ENCODE data around the gene C5. TPM values are rescaled to one million over a fixed set of nuclear protein-coding genes. Genes with fewer than 3 reads are reported as not detected.

The C5 gene
- total RNA-seq, 1 donor from 2014 or later = 5.5 TPM

GRCh38 chr9:120937127-120937526 lies 112.9 kb downstream of the C5 start:
- no peak for DNase-seq (ENCODE audit: low spot score)
- Mint-ChIP-seq H3K4me1 (peaks cover 18% of the 10 kb centered on the region), H3K9me3 (no peaks in the 10 kb centered on the region), H3K27ac (no peak overlapping the region), H3K36me3 (no peaks in the 10 kb centered on the region), H3K27me3 (ENCODE audit: insufficient read depth, low read depth) (peaks cover 3% of the 10 kb centered on the region), H3K4me3 (no peak overlapping the region)
- H3F3A ChIP-seq (ENCODE audit: low read depth) = peaks cover 3% of the 10 kb centered on the region
- no peaks in the 10 kb centered on the region for H3K9me3 ChIP-seq (ENCODE audit: low read depth)
- H3K4me1 ChIP-seq = peaks cover 21% of the 10 kb centered on the region
- no peak overlapping the region for H2AFZ ChIP-seq (replicated peaks)
- H4K20me1 ChIP-seq (ENCODE audit: low read depth) = no peaks in the 10 kb centered on the region
- no peaks in the 10 kb centered on the region for H3K79me2 ChIP-seq (ENCODE audit: low read depth)
- no peaks in the 10 kb centered on the region for H3K36me3 ChIP-seq
- H3K27me3 ChIP-seq = no peaks in the 10 kb centered on the region
- H3K27ac ChIP-seq = no peak overlapping the region
- TF ChIP-seq CTCF (IDR thresholded peaks at IDR 0.05) (no peak), EZH2phosphoT487 (IDR thresholded peaks at IDR 0.05) (no peak), EZH2 (IDR thresholded peaks at IDR 0.05) (no peak)
- no peak overlapping the region for H3K9ac ChIP-seq
- H3K4me2 ChIP-seq = no peak overlapping the region
- H3K4me3 ChIP-seq = no peak overlapping the region

GRCh38 chr9:120936764-120937122 lies 113.3 kb downstream of the C5 start:
- H3K27ac ChIP-seq = no peak overlapping the region
- peaks cover 19% of the 10 kb centered on the region for H3K4me1 ChIP-seq
- no peak overlapping the region for H3K4me3 Mint-ChIP-seq
- no peaks in the 10 kb centered on the region for H3K27me3 ChIP-seq
- H2AFZ ChIP-seq (replicated peaks) = no peak overlapping the region
- peaks cover 3% of the 10 kb centered on the region for H3K27me3 Mint-ChIP-seq (ENCODE audit: insufficient read depth, low read depth)
- H3K9ac ChIP-seq = no peak overlapping the region
- H3K79me2 ChIP-seq (ENCODE audit: low read depth) = no peaks in the 10 kb centered on the region
- H3K4me2 ChIP-seq = no peak overlapping the region
- no peak overlapping the region for H3K4me3 ChIP-seq
- H3K36me3 ChIP-seq = no peaks in the 10 kb centered on the region
- DNase-seq (ENCODE audit: low spot score) = no peak
- H4K20me1 ChIP-seq (ENCODE audit: low read depth) = no peaks in the 10 kb centered on the region
- no peaks in the 10 kb centered on the region for H3K9me3 Mint-ChIP-seq
- H3F3A ChIP-seq (ENCODE audit: low read depth) = peaks cover 3% of the 10 kb centered on the region
- no peak for TF ChIP-seq CTCF (IDR thresholded peaks at IDR 0.05)
- no peak for TF ChIP-seq EZH2phosphoT487 (IDR thresholded peaks at IDR 0.05)
- TF ChIP-seq EZH2 (IDR thresholded peaks at IDR 0.05) = no peak
- no peaks in the 10 kb centered on the region for H3K9me3 ChIP-seq (ENCODE audit: low read depth)
- H3K27ac Mint-ChIP-seq = no peak overlapping the region
- H3K4me1 Mint-ChIP-seq = peaks cover 19% of the 10 kb centered on the region
- no peaks in the 10 kb centered on the region for H3K36me3 Mint-ChIP-seq

DNA sequence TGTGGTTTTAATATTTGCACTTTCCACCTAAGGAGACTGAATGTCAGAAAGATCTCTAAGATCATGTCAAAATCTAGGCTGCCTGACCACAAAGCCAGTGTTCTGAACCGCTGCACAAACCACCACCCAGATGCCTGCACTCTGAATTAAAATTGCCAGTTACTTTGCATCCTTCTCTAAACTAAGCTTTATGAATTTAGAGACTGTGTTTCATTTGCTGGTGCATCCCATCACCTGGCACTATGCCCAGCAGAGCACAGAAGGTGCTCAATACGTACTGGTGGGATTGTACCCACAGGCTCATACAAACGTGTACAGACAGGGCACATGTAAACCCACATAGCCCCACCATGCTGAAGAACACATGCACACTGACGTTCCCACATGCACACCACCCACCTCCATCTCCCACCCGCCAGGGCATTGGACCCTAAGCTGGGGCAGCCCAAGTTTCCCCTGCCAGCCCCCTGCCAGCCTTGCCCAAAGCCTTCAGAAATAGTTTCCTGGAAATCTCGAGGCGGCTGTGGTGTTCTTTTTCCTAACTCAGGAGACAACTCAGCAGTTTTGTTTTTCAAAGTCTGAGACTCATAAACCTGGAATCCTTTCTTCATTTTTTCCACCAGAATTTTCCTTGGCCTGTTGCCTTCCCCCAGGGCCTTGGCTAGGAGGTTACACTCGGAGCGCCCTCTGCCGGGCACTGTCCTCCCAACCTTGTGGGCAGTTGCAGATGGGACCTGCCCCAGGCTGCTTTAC lies 113.9 kb downstream of the C5 start:
- Histone ChIP-seq H3K9me3 (ENCODE audit: low read depth) (no peaks in the 10 kb centered on the region), H3K27ac (no peak overlapping the region), H3F3A (ENCODE audit: low read depth) (peaks cover under 1% of the 10 kb centered on the region), H3K4me2 (no peak overlapping the region), H3K27me3 (no peaks in the 10 kb centered on the region), H3K79me2 (ENCODE audit: low read depth) (no peaks in the 10 kb centered on the region), H2AFZ (replicated peaks) (peak overlapping the region; percentile 23), H3K4me1 (peaks cover 16% of the 10 kb centered on the region), H3K9ac (no peak overlapping the region), H3K36me3 (no peaks in the 10 kb centered on the region), H3K4me3 (no peak overlapping the region), H4K20me1 (ENCODE audit: low read depth) (no peaks in the 10 kb centered on the region)
- Mint-ChIP-seq H3K4me3 (no peak overlapping the region), H3K4me1 (peaks cover 19% of the 10 kb centered on the region), H3K27me3 (ENCODE audit: insufficient read depth, low read depth) (peaks cover 3% of the 10 kb centered on the region), H3K9me3 (no peaks in the 10 kb centered on the region), H3K36me3 (no peaks in the 10 kb centered on the region), H3K27ac (no peak overlapping the region)
- peak; percentile 90 for DNase-seq (ENCODE audit: low spot score)
- no peak for TF ChIP-seq EZH2 (IDR thresholded peaks at IDR 0.05)
- no peak for TF ChIP-seq EZH2phosphoT487 (IDR thresholded peaks at IDR 0.05)
- TF ChIP-seq CTCF (IDR thresholded peaks at IDR 0.05) = peak; percentile 98
